GM18907 (cell line): ENCODE data around the gene FEZ2.

ENCODE experiments used
- ATAC-seq: cut with Tn5 transposase; IDR thresholded peaks from one replicate; pipeline ENCODE4 v1.9.1; 2021; ENCODE audit warnings: mild to moderate bottlenecking, moderate library complexity; ENCODE audit not compliant: unreplicated experiment

Gene FEZ2

DNA sequence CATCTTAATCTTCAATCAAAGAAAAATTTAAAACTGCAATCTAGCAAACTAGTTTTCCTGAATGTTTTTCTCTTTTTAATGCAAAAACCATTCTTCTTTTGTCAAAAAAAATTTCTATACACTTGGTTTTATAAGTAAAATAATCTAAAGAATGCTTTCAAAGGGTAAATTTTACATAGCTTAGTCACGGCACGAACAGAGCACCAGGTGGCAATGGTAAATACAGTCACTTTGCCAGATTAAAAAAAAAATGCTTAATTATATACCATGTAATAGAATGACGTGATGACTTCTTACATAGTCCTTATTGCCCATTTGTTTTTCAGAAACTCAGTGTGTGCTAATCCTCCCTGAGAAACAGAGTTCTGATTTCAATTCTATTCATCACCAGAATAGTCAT is 10.4 kb downstream of the FEZ2 start:
- ATAC-seq: no peak

DNA sequence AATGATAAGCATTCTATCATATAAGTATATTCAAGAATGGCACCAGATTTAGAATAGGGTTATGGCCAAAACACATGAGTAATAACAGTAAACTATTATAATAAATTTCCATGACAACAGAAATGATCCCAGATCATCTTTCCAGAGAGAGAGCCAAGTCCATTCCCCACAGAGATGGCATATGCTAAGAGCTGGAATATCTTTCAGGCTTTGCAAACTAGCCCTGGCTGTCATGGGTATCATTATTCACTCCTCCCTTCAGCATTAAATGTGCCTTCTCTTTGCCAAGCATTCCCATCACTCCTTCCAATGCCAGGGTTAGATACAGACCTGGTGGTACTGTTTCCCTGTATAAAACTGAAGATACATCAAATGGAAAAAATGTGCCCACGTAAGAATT is 10.9 kb downstream of the FEZ2 start:
- ATAC-seq: no peak

DNA sequence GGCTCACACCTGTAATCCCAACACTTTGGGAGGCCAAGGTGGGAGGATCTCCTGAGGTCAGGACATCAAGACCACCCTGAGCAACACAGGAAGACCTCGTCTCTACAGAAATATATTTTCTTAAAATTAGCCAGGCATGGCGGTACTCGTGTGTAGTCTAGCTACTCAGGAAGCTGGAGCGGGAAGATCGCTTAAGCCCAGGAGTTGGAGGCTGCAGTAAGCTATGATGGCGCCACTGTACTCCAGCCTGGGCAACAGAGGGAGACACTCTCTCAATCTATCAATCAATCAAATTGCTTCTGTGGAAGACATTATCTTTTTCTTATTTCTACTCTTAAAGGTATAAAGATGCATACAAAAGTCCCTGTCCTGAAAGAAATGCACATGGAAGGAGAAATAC is 11.3 kb downstream of the FEZ2 start:
- ATAC-seq: no peak

DNA sequence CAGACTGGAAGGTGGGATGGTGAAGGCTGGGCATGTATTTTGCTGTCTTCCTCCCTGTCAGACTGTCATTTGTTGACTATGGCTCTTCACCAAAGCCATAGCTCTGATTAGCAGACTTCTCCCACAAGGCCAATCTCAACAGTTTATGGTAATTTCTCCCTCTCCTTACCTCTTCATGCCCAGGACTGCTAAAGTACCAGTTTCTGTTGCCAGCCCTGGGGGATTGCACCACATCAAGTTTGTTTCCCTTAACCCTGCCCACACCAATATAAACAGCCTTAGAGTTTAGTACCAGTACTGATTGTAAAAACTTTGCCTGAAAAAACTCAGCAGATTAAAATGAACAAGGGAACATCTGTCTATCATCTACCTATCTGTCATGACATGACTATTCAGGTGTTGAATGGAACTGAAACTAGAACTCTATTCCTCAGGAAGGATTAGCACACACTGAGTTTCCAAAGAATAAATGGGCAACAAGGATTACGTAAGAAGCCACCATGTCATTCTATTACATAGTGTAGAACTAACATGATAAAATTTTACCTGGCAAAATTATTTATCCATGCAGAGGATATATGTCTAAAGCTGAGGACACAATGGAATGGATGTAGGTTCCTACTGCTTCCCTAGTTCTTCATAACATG is 13.7 kb downstream of the FEZ2 start:
- ATAC-seq: no peak

DNA sequence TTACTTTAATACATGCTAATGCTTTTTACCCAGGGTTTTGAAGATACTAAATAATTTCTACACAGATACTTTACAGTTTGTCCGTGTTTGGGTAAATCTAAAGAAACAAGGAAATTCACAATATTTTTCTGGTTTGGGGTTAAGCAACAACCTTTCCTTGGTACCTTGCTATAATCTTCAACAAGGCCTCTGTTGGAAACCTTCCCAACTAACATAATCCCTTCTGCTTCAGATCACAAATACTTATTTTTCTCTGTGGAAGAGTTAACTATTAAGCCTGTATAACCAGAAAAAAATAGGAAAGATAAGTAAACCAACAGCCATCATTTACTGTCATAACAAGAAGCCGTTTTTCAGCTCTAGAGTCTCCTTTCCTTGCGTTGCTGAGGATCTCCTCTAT is 15.0 kb downstream of the FEZ2 start:
- no peak for ATAC-seq

DNA sequence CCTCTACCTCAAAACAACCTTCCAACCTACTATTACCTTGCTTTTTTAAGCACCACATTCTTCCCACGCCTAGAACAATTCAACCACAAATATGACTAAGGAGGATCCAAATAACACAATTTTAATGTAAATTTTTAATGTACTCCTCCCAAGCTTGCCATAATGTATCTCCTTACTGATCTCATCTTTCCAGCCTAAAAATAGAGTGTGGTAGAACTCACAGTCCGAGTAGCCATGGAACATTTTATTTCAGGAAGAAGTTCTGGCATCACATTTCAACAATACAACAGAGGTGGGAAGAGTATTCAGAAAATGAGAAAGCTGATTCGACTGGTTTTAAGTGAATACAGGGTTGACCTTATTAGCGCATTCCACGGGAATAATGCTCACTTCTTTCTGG is 15.4 kb downstream of the FEZ2 start:
- ATAC-seq: no peak

DNA sequence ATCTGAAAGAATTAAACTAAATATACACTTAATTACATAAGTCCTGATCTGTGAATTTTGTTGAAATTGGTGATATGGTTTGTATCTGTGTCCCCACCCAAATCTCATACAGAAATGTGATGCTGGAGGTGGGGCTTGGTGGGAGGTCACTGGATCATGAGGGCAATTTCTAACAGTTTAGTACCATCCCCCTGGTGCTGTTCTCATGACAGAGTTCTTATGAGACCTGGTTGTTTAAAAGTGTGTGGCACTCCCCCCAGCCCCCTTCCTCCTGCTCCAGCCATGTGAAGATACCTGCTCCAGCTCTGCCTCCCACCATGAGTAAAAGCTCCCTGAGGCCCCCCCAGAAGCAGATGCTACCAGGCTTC is 18.7 kb downstream of the FEZ2 start:
- no peak for ATAC-seq

DNA sequence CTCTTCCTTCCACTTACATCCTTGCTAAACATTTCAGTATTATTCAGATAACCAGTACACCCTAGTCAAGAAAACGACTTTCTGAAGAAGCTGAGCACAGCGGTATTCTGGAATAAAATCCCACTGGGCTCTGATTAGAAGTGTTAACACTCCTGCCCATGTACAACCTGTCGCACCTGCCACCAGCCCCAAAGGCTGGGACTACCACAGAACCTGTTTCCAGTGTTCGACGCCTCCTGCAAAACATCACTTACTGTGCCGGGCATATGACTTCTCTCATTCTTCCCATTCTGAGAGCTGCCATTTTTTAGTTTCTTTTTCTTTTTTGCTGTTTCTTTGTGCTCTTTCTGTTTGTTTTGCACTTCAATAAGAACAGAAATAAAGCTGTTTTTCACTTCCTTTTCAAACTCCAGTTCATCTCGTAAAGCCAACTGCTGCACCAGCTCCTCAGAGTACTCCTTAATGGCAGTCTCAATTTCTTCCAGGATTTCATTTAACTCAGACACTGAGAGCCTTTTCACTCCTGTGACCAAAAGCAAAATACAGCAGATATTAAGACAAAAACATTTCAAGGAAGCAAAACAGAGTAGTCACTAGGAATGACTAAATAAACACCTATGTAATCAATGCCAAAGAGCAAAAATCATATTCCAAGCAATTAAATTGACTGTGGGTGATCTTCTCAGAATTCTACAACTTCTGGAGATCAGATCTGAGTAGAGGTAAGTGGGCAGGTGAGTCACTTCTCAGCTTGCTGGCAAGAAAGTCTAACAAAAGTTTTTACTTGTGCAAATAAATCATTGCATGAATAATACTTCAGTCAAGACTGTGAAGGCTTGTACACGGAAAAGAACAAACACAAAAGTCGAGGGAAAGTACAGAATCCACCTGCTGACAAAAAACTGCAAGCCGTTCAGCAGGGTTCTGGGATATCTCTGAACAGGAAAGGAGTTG is 19.3 kb downstream of the FEZ2 start:
- ATAC-seq: no peak

DNA sequence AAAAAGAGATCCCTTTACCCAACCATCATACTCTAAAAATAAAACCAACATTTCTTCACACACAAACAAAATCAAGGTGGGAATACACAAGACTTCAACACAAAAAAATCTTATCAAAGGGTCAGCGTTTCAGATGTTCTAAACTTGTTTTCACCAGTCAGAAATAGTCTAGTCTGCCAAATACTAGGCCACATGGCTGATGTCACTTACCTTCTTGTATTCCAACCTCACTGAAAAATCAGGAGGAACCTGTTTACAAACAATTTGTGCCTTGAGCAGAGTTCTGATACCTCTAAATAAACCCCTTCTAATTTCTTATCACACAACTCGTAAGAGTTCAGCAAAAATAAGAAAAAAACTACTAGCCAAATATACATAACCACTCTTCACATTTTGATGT is 20.1 kb downstream of the FEZ2 start:
- no peak for ATAC-seq

DNA sequence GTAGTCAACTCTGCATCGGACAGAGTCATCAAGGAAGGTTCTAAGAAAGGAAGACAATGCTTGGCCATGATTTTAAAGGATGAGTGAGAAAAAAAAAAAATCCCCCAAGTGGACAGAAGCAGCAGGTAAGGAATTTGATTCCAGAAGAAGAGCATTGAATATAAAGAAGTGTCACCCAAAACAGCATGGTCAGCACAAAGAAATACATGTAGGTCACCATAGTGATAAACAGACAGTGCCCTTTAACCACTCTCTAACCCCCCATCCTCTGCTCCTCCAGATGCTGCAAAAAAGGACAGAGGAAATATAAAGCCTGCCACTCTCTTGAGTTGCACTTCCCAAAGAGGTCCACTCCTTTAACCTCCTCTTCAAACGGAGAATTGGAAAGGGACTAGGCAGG is 23.4 kb downstream of the FEZ2 start:
- ATAC-seq: no peak

DNA sequence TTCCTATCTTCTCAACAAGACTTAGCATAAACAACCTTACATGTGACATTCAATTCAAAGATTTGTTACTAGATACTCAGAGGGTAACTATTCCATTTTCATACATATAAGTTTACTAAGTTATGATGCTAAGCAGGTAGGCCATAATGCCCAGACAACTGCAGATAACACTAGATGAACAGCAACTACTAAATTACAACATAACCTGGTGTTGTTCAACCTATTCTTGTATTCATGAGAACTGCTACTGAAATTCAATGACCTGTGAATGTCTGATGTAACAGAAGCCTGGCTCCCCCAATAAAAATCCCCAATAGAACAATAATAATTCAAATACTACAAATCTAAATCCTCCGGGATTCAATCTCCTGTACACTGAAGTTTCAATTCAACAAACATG is 24.8 kb downstream of the FEZ2 start:
- ATAC-seq: no peak

DNA sequence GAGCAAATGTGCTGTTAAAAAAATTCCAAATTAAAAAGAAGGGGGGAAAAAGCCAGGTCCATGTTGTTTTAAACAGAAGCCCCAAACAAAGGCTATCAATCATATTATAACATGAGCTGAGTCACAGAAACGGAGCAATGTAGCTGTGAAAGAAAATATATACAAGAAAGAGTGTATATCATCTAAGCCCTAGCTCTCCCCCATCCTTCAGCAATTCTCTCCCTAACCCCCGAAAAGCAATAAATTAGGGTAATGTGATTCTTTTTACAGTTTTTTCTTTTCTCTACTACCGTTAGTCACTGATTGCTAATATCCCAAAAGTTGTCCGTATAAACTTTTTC is 25.3 kb downstream of the FEZ2 start:
- no peak for ATAC-seq

DNA sequence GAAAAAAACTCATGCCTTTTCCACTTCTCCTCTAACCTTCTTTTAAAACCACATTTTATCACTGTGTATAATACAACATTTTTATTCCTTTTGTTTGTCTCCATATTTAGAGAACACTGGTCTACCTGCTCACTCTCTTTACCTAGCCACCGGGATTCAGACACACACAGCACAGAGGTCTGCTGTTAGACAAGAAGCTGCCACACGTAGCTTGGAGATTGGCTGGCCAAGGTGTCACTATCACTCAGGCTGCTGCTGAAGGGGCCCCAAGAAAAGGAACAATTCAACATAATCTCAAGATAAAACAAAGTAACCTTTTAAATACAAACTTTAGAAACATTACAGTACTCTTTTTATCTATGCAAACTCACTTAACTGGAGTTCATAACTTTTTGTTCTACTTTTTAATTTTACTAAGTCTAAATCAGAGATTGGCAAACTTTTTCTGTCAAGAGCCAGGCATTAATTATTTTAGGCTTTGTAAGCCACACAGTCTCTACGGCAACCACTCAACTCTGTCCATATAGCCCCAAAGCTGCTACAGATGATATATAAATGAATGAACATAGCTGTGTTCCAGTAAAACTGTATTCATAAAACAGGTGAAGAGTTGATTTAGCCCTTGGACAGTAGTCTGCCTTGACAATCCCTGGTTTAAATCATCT is 25.8 kb downstream of the FEZ2 start:
- ATAC-seq: no peak

DNA sequence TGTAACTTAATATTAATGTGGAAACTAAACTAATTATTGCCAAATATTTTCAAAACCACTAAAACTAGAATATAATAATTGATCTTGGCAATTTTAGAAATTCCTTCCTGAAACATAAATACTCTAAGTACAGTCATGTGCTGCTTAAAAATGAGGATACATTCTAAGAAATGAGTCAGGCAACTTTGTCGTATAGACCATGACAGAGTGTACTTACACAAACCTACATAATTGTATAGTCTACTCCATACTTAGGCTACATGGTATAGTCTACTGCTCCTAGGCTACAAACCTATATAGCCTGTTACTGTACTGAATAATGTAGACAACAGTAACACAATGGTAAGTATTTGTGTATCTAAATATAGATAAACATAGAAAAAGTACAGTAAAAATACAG is 27.6 kb downstream of the FEZ2 start:
- ATAC-seq: no peak

DNA sequence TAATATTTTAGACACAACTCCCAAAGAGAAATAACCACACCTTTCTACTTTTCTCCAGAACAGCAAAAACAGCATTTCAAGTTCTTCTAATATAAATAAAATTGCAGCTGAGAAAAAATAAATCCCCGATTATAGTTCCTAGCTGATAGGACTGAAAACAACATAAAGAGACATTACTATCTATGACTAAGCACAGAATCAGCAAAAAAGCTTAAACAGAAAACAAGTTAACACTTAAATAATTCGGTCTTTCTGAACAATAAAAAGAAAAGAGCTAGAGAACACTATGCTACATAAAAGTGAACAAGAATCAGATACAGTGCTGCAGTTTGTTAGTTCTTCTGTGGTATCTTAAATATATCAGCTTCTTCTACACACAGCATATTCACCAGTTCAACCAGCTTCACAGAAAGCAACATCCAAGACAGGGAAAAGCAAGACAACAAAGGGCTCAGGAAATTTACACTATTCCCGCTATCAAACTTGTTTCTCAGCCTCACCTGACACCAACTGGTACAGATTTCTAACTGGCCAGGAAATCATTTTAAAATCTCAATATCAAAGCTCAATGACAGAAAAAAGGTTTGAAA is 28.6 kb downstream of the FEZ2 start:
- no peak for ATAC-seq

DNA sequence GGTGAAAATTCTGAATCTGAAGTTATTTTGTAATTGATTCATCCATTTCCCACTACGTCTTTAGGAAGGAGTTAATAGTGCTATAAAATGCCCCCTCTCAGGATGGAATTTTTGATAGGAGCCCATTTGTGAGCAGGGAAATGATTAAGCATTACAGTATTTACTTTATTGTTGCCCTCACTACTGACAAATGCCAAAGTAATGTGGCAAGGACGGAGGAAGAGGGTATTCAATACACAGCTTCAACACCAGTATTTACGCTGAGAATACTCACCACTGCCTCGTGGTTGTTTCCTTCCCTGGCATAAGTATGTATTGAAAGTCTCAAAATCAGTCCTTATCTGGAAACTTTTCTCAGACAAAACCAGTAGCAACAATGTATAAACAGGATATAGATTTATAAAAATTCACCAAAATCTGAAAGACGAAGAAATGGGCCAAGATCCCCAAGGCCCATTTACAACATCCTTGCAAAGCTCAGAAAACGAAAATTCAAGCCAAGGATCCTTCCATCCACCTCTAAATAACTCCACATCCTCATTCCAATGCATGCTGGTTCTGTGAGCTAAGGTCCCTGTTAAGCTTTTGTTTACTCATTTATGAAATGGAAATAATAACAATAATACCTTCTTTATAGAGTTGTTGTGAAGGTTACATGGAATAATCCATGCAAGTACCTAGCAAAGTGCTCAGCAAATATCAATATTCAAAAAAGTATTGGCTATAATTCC is 29.3 kb downstream of the FEZ2 start:
- no peak for ATAC-seq

DNA sequence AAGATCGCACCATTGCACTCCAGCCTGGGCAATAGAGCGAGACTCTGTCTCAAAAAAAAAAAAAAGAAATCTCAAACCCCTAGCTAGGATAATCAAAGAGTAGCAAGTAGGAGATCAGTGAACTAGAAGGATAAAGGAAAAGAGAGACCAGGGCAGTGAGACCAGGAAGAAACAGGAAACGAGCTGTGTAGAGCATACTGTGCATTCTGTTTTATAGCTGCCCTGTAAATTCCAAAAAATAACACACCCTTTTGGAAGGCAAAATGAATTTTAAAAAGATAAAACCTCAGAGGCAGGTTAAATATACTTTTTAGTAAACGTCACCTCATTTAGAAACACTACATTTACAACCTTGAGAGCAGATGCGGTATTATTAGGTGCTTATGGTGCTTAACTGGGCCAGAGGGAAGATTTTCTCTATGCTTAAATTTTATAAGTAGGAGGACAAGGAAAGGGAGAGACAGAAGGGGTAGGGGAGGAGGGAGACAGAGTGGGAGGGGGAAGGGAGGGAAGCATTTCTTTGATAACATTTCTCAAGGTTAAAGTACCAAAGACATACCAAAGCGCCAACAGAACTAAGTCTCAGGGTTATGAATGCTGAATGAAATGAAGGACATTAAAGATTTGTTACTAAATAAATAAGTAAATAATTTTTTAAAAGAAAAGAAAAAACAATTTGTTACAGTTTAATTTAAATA is 30.1 kb downstream of the FEZ2 start:
- ATAC-seq: no peak

DNA sequence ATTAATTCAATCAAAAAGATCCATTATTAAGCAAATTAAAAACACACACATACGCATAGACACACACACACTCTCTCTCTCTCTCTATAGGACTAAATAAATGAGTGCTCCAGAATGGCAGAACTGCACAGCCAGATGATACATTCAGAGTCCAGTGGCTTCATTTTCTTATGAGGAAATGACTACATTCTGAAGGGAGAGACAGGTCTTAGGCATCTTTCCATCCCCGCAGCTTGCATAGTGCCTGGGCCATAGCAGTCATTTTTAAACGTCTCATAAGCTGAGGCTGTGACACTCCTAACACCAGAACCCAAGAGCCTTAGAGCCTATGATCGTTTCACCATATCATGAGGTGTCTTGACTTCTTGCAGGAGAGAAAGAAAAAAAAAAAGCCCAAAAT is 31.1 kb downstream of the FEZ2 start:
- no peak for ATAC-seq

DNA sequence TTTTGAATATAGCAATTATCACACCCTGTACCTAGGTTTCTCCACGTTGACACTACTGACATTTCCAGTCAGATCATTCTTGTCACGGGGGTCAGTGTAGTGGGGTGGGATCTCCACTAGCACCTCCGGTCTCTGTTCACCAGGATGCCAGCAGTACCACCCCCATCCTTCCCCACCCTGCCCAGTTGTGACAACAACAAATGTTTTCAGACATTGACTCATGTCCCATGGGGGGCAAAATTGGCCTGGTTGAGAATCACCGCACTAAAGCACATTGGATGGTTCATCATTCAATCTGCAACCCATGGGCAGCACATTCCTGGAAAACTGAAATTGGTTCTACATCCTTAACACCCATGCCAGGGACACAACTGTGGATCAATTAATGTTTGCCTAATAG is 32.3 kb downstream of the FEZ2 start:
- no peak for ATAC-seq

DNA sequence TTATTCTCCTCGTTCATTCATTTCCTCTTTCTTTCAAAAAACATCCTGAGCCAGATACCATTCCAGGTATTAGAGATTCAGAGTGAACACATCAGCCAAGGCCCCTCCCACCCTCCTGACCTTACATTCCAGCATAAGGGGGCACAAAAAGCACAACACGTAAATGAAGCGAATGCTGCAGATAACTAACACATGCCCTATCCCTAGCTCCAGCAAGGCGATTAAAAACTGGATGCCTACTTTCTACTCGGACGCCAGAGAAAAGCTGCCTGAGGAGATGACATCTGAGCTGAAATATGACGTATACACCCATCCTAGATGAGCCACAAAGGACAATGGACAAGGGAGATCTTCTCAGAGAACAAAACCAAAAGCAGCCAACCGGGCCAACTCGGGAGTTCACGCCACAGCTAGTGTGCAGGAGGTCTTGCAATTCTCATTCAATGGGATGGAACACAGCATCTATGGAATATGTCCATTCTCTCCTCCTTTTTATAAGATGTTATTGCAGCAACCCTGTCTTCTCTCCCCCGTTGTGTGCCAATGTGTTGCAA is 33.5 kb downstream of the FEZ2 start:
- ATAC-seq: no peak
